ENCODE results near the gene SVIL. TPM values are rescaled to one million over a fixed set of nuclear protein-coding genes. Genes with fewer than 3 reads are reported as not detected.
"Not testable (repeated sequence)": the region's sequence is repeated elsewhere in the genome, so short reads cannot be mapped to it uniquely, and the experiment has no call there.

Gene SVIL
- total and polyA plus RNA-seq, 2 donors (not counting 1 experiment from before 2014, with no cell fraction given) = 0.74 to 0.88 TPM

GRCh38 chr10:29537799-29538198, 97.0 kb downstream of the SVIL start:
- no peak for TF ChIP-seq EZH2 (IDR thresholded peaks at IDR 0.05; ENCODE audit: borderline replicate concordance, insufficient read depth, low read depth, low read length, poor library complexity, severe bottlenecking)
- TF ChIP-seq CTCF (IDR thresholded peaks at IDR 0.05) = no peak
- H3K9me3 ChIP-seq (ENCODE audit: control extremely low read depth in 1 of 3, control insufficient read depth in 2 of 3, insufficient read depth in 1 of 3, low read length in 2 of 3) = no peaks in the 10 kb centered on the region
- Mint-ChIP-seq H3K27me3 (peaks cover 8% of the 10 kb centered on the region), H3K9me3 (ENCODE audit: insufficient read depth) (no peaks in the 10 kb centered on the region), H3K4me3 (no peak overlapping the region), H3K4me1 (no peaks in the 10 kb centered on the region), H3K27ac (no peak overlapping the region)
- no peaks in the 10 kb centered on the region for H3K27me3 ChIP-seq (replicated peaks in 1 of 4; ENCODE audit: control extremely low read depth in 1 of 4, control insufficient read depth in 3 of 4, insufficient read depth in 4 of 4, low read length in 3 of 4)
- no peaks in the 10 kb centered on the region for H3K79me2 ChIP-seq (ENCODE audit: control insufficient read depth, insufficient read depth, low read length)
- ChIA-PET POLR2A (no interaction called here), CTCF (no interaction called here)
- no peaks in the 10 kb centered on the region for H3K4me1 ChIP-seq (ENCODE audit: control insufficient read depth in 2 of 2, insufficient read depth in 2 of 2, low read length in 2 of 2)
- no peak overlapping the region for H3K27ac ChIP-seq (ENCODE audit: low read length in 2 of 2)
- 97% methylated on average over 4 of the region's 7 CpGs for WGBS (ENCODE audit: insufficient coverage)
- no peak overlapping the region for H3K4me3 ChIP-seq (ENCODE audit: control extremely low read depth in 1 of 5, extremely low read depth in 1 of 5, insufficient read depth in 1 of 5, low read depth in 2 of 5, low read length in 4 of 5)
- no peak overlapping the region for H3K9ac ChIP-seq (ENCODE audit: low read length)
- H3K4me2 ChIP-seq (replicated peaks; ENCODE audit: low read depth, low read length, poor library complexity, severe bottlenecking) = no peak overlapping the region
- ATAC-seq (ENCODE audit: low read depth) (no peak), DNase-seq (no peak)
- no peak overlapping the region for H2AFZ ChIP-seq (ENCODE audit: insufficient read depth, low read depth, low read length, poor library complexity, severe bottlenecking)
- intact Hi-C loops (cut with micrococcal nuclease) = no loop called here
- no peaks in the 10 kb centered on the region for H4K20me1 ChIP-seq (ENCODE audit: control insufficient read depth, insufficient read depth, low read length, poor library complexity, severe bottlenecking)
- no peaks in the 10 kb centered on the region for H3K36me3 ChIP-seq (replicated peaks in 1 of 2; ENCODE audit: control extremely low read depth in 1 of 2, control insufficient read depth in 1 of 2, extremely low read depth in 1 of 2, insufficient read depth in 2 of 2, low read length in 1 of 2)

- H3K4me3 ChIP-seq (ENCODE audit: control extremely low read depth in 1 of 5, extremely low read depth in 1 of 5, insufficient read depth in 1 of 5, low read depth in 2 of 5, low read length in 4 of 5); H4K20me1 ChIP-seq (ENCODE audit: control insufficient read depth, insufficient read depth, low read length, poor library complexity, severe bottlenecking); H3K4me2 ChIP-seq (replicated peaks; ENCODE audit: low read depth, low read length, poor library complexity, severe bottlenecking); H3K9ac ChIP-seq (ENCODE audit: low read length); H3K4me1 ChIP-seq (ENCODE audit: control insufficient read depth in 2 of 2, insufficient read depth in 2 of 2, low read length in 2 of 2); H3K27ac ChIP-seq (ENCODE audit: low read length in 2 of 2); ATAC-seq (ENCODE audit: low read depth); POLR2A ChIA-PET; H3K36me3 ChIP-seq (replicated peaks in 1 of 2; ENCODE audit: control extremely low read depth in 1 of 2, control insufficient read depth in 1 of 2, extremely low read depth in 1 of 2, insufficient read depth in 2 of 2, low read length in 1 of 2); H3K27ac Mint-ChIP-seq; DNase-seq; H3K9me3 ChIP-seq (ENCODE audit: control extremely low read depth in 1 of 3, control insufficient read depth in 2 of 3, insufficient read depth in 1 of 3, low read length in 2 of 3); H3K27me3 ChIP-seq (replicated peaks in 1 of 4; ENCODE audit: control extremely low read depth in 1 of 4, control insufficient read depth in 3 of 4, insufficient read depth in 4 of 4, low read length in 3 of 4); H3K27me3 Mint-ChIP-seq; H3K4me1 Mint-ChIP-seq; H3K4me3 Mint-ChIP-seq; H2AFZ ChIP-seq (ENCODE audit: insufficient read depth, low read depth, low read length, poor library complexity, severe bottlenecking); H3K79me2 ChIP-seq (ENCODE audit: control insufficient read depth, insufficient read depth, low read length); H3K9me3 Mint-ChIP-seq (ENCODE audit: insufficient read depth); intact Hi-C loops (cut with micrococcal nuclease); CTCF ChIA-PET: not testable (repeated sequence)
- WGBS (ENCODE audit: insufficient coverage) = no CpG with 5 or more reads among the region's 8 CpGs
Observed at GRCh38 chr10:29536691-29537090, 98.1 kb downstream of the SVIL start.
